ENCODE results near the gene C2orf76.

The C2orf76 gene

DNA sequence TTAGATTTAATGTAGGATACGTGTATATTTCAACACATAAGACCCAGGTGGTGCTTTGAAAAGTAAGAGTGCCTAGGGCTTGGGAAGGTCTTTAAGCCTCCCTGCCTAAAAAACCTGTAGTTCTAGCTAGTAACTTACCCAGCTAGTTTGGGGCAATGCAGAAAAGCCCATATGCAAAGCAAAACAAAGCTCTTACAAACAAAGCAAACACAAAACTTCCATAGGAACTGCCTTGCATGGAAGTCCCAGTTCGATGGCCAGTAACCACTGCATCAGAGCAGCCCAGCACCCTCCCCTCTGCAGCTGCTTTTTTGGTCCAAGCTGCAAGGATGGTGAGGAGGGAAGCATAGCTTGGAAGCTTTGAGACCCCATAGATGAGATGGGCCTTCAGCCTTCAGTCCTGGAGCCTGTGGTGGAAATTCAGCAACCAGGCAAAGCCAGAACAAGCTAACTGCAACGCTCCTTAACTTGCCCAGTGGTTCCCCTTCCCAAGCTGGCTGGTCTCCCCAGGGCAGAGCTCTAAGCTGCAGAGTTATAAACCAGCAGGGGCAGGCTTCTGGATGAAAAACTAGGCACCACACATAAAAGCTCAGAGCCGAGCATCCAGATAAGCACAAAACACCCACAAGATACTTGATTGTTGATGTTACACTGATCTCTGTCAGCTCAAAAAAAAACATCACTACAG lies 16.2 kb downstream of the C2orf76 start:
- Mint-ChIP-seq H3K4me1 (peaks cover under 1% of the 10 kb centered on the region), H3K27me3 (no peaks in the 10 kb centered on the region), H3K36me3 (ENCODE audit: insufficient read depth) (no peaks in the 10 kb centered on the region), H3K27ac (ENCODE audit: low read depth) (no peak overlapping the region), H3K4me3 (no peak overlapping the region), H3K9me3 (no peaks in the 10 kb centered on the region)
- no peak for DNase-seq (ENCODE audit: low spot score in 2 of 2)
- ATAC-seq (replicated peaks; ENCODE audit: extremely low read depth, poor library complexity, severe bottlenecking), result no peak

DNA sequence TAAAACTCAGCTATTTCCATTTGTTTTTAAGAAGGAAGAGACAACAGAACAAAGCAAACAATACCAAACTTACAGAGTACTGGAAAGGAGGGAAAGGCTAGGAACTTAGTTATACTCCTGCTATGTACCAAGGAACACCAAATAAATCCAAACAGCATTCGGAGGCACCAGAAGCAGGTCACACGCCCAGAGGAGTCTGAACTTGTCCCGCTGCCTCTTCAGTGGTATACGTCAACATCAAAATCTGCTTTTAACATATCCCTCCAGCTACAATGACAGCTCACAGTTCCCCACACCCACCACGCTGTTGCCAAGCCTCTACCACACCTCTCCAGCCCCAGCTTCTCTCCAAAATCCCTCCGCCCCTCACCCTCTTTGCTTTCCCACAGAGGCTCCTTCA lies 17.3 kb downstream of the C2orf76 start:
- Mint-ChIP-seq H3K9me3 (no peaks in the 10 kb centered on the region), H3K27me3 (no peaks in the 10 kb centered on the region), H3K4me1 (no peaks in the 10 kb centered on the region), H3K36me3 (ENCODE audit: insufficient read depth) (no peaks in the 10 kb centered on the region), H3K27ac (ENCODE audit: low read depth) (no peak overlapping the region), H3K4me3 (no peak overlapping the region)
- no peak for DNase-seq (ENCODE audit: low spot score in 2 of 2)
- ATAC-seq (replicated peaks; ENCODE audit: extremely low read depth, poor library complexity, severe bottlenecking), result no peak

DNA sequence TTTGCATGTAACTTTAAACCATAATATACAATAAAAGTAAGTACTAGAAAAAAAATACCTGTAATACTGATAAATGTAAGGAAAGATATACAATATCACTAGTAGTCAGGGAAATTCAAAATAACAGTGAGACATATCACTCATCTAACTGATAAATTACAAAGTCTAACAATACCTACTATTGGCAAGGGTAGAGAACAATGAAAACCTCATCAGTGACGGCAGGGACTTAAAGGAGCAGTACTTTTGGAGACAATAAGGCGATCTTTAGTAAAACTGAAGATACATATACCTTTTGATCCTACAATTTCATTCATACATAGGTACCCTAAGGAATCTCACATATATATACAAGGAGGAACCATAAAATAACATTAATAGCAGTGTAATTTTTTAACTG lies 24.9 kb downstream of the C2orf76 start:
- H3K4me1 Mint-ChIP-seq, result peaks cover 16% of the 10 kb centered on the region
- no peak overlapping the region for H3K4me3 Mint-ChIP-seq
- H3K27me3 Mint-ChIP-seq, result no peaks in the 10 kb centered on the region
- H3K27ac Mint-ChIP-seq (ENCODE audit: low read depth), result no peak overlapping the region
- no peaks in the 10 kb centered on the region for H3K9me3 Mint-ChIP-seq
- DNase-seq (ENCODE audit: low spot score in 2 of 2), result no peak
- no peak for ATAC-seq (replicated peaks; ENCODE audit: extremely low read depth, poor library complexity, severe bottlenecking)
- H3K36me3 Mint-ChIP-seq (ENCODE audit: insufficient read depth), result peaks cover 1% of the 10 kb centered on the region

DNA sequence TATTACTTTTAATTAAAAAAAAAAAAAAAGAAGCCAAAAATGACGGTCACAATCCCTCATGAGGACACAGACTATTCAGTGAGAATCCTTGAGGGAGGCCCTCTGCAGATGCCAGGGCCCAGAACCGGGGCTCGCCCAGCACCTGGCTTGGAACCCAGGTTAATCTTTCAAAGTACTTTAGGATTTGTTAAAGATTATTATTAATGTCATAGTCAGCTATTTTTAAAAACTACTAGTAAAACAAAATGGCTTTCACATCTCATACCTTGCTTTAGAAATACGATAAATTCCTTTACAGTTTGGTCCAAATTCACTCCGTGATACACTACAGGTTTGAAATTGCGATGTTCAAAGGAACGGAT lies 27.1 kb downstream of the C2orf76 start:
- DNase-seq (ENCODE audit: low spot score in 2 of 2) (no peak), ATAC-seq (replicated peaks; ENCODE audit: extremely low read depth, poor library complexity, severe bottlenecking) (no peak)
- H3K4me3 Mint-ChIP-seq, result peak overlapping the region; percentile 14
- peaks cover 16% of the 10 kb centered on the region for H3K4me1 Mint-ChIP-seq
- peaks cover 3% of the 10 kb centered on the region for H3K36me3 Mint-ChIP-seq (ENCODE audit: insufficient read depth)
- no peaks in the 10 kb centered on the region for H3K27me3 Mint-ChIP-seq
- H3K9me3 Mint-ChIP-seq, result no peaks in the 10 kb centered on the region
- no peak overlapping the region for H3K27ac Mint-ChIP-seq (ENCODE audit: low read depth)

- ATAC-seq (replicated peaks; ENCODE audit: extremely low read depth, poor library complexity, severe bottlenecking) (peak; percentile 100), DNase-seq (ENCODE audit: low spot score in 2 of 2) (peak; percentile 22 to 45)
- H3K27ac Mint-ChIP-seq (ENCODE audit: low read depth), result peak overlapping the region; percentile 63
- peaks cover 16% of the 10 kb centered on the region for H3K4me1 Mint-ChIP-seq
- H3K27me3 Mint-ChIP-seq, result no peaks in the 10 kb centered on the region
- H3K36me3 Mint-ChIP-seq (ENCODE audit: insufficient read depth), result peaks cover 3% of the 10 kb centered on the region
- H3K9me3 Mint-ChIP-seq, result no peaks in the 10 kb centered on the region
- H3K4me3 Mint-ChIP-seq, result peak overlapping the region; percentile 14
Observed at GRCh38 chr2:119338826-119339561, 27.6 kb downstream of the C2orf76 start.

DNA sequence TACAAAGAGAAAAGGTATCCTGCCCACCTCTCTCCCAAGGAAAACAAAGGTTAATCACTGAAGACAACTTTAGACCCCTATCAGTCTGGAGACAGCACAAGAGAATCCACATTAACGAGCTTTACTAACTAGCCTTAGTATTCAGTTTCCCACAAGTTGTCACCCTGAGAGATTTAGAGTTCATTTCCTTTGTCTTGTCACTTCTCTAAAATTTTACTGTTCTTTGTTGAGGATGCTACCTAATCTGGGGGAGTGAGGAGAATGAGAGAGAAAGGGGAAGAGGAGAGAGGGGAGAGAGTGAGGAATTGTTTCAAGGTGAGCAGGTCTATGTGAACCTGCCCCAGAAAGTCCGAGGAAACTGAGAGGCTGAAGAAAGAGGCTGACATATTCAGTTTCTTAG lies 28.4 kb downstream of the C2orf76 start:
- Mint-ChIP-seq H3K9me3 (no peaks in the 10 kb centered on the region), H3K27ac (ENCODE audit: low read depth) (peak overlapping the region; percentile 63), H3K4me3 (no peak overlapping the region), H3K36me3 (ENCODE audit: insufficient read depth) (peaks cover 3% of the 10 kb centered on the region), H3K4me1 (peaks cover 16% of the 10 kb centered on the region), H3K27me3 (no peaks in the 10 kb centered on the region)
- ATAC-seq (replicated peaks; ENCODE audit: extremely low read depth, poor library complexity, severe bottlenecking) (no peak), DNase-seq (ENCODE audit: low spot score in 2 of 2) (no peak)

DNA sequence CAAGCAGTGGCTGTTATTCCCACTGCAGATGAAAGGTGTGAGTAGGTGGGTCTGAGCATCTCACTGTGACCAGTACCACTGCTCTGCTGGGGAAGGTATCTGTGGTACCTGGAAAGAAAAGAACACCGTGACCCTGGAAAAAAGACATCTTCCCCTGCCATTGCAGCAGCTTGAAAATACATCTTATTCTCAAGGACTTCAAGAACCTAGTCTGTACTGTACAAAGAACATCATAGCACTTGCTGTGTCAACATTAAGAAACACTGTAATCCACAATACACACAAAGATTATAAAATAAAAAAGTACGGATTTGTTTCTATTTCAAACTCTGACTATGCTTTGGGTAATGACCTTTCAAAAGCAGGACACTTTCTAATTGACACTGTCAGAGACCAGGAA lies 28.9 kb downstream of the C2orf76 start:
- ATAC-seq (replicated peaks; ENCODE audit: extremely low read depth, poor library complexity, severe bottlenecking) (no peak), DNase-seq (ENCODE audit: low spot score in 2 of 2) (no peak)
- H3K4me3 Mint-ChIP-seq, result no peak overlapping the region
- peaks cover 16% of the 10 kb centered on the region for H3K4me1 Mint-ChIP-seq
- H3K27ac Mint-ChIP-seq (ENCODE audit: low read depth), result peak overlapping the region; percentile 63
- no peaks in the 10 kb centered on the region for H3K9me3 Mint-ChIP-seq
- peaks cover 3% of the 10 kb centered on the region for H3K36me3 Mint-ChIP-seq (ENCODE audit: insufficient read depth)
- no peaks in the 10 kb centered on the region for H3K27me3 Mint-ChIP-seq

DNA sequence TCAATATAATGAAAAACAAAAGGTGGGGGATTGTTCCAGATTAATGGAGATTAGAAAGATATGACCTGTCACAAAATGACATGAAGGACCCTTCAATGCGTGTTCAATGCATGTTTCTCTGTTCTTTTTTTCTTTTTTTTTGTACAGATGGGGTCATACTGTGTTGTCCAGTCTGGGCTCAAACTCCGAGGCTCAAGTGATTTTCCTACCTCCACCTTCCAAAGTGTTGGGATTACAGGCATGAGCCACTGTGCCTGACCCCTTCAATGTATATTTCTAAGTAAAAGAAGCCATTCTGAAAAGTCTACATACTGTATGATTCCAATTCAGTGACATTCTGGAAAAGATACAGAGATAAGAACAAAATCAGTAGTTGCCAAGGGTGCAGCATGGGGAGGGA lies 32.8 kb downstream of the C2orf76 start:
- no peaks in the 10 kb centered on the region for H3K27me3 Mint-ChIP-seq
- H3K36me3 Mint-ChIP-seq (ENCODE audit: insufficient read depth), result peaks cover 2% of the 10 kb centered on the region
- H3K4me1 Mint-ChIP-seq, result peaks cover 8% of the 10 kb centered on the region
- H3K27ac Mint-ChIP-seq (ENCODE audit: low read depth), result no peak overlapping the region
- DNase-seq (ENCODE audit: low spot score in 2 of 2), result no peak
- H3K4me3 Mint-ChIP-seq, result no peak overlapping the region
- no peak for ATAC-seq (replicated peaks; ENCODE audit: extremely low read depth, poor library complexity, severe bottlenecking)
- H3K9me3 Mint-ChIP-seq, result no peaks in the 10 kb centered on the region

DNA sequence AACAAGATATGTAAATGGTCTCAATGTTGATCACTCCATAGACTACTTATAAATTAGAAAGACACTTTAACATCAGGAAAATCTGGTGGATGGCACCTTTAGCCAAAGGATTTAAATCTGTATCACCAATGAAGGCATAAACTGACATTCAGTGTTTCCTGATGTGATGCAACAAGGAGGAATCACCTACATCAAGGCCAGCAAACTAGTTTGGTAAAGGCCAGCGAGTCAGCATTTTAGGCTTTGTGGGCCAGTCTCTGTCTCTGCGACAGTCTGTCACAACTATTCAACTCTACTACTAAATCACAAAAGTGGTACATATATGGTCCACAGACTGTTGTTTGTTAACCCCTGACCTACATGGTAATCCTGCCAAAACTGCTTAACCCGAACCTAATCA lies 33.3 kb downstream of the C2orf76 start:
- no peaks in the 10 kb centered on the region for H3K9me3 Mint-ChIP-seq
- H3K27ac Mint-ChIP-seq (ENCODE audit: low read depth), result no peak overlapping the region
- no peak for ATAC-seq (replicated peaks; ENCODE audit: extremely low read depth, poor library complexity, severe bottlenecking)
- no peaks in the 10 kb centered on the region for H3K27me3 Mint-ChIP-seq
- peaks cover 4% of the 10 kb centered on the region for H3K4me1 Mint-ChIP-seq
- H3K4me3 Mint-ChIP-seq, result no peak overlapping the region
- peaks cover 2% of the 10 kb centered on the region for H3K36me3 Mint-ChIP-seq (ENCODE audit: insufficient read depth)
- no peak for DNase-seq (ENCODE audit: low spot score in 2 of 2)

DNA sequence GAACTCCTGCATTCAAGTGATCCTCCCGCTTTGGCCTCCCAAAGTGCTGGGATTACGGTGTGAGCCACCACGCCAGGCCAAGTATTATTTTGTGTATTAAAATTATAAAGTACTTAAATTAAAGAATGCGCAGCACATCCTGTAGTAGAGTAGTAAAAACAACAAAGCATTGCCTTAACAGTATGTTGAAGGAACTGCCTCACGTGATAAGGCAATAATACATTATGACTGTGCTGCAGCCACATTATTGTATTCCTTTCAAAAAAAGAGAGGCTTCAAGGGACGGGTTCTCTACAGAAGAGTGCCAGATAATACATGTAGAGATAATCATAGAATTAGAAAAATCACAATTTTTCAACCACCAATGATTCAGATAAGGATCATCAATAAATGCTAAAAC lies 33.7 kb downstream of the C2orf76 start:
- DNase-seq (ENCODE audit: low spot score in 2 of 2) (no peak), ATAC-seq (replicated peaks; ENCODE audit: extremely low read depth, poor library complexity, severe bottlenecking) (no peak)
- Mint-ChIP-seq H3K36me3 (ENCODE audit: insufficient read depth) (peaks cover 2% of the 10 kb centered on the region), H3K9me3 (no peaks in the 10 kb centered on the region), H3K27ac (ENCODE audit: low read depth) (no peak overlapping the region), H3K4me3 (no peak overlapping the region), H3K27me3 (no peaks in the 10 kb centered on the region), H3K4me1 (peaks cover under 1% of the 10 kb centered on the region)

DNA sequence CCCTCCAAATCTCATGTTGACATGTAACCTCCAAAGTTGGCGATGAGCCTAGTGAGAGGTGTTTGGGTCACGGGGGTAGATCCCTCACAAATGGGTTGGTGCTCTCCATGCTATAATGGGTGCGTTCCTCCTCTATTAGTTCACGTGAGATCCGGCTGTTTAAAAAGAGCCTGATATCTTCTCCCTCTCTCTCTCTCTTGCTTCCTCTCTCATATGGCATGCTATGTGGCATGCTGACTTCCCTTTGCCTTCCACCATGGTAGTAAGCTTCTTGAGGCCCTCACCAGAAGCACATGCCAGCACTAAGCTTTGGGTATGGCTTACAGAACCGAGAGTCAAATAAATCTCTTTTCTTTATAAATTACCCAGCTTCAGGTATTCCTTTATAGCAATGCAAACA lies 39.2 kb downstream of the C2orf76 start:
- H3K4me3 Mint-ChIP-seq, result no peak overlapping the region
- no peaks in the 10 kb centered on the region for H3K4me1 Mint-ChIP-seq
- H3K27me3 Mint-ChIP-seq, result no peaks in the 10 kb centered on the region
- DNase-seq (ENCODE audit: low spot score in 2 of 2) (no peak), ATAC-seq (replicated peaks; ENCODE audit: extremely low read depth, poor library complexity, severe bottlenecking) (no peak)
- H3K9me3 Mint-ChIP-seq, result no peaks in the 10 kb centered on the region
- no peaks in the 10 kb centered on the region for H3K36me3 Mint-ChIP-seq (ENCODE audit: insufficient read depth)
- peak overlapping the region; percentile 14 for H3K27ac Mint-ChIP-seq (ENCODE audit: low read depth)

- Mint-ChIP-seq H3K36me3 (ENCODE audit: insufficient read depth) (no peaks in the 10 kb centered on the region), H3K27me3 (no peaks in the 10 kb centered on the region), H3K27ac (ENCODE audit: low read depth) (no peak overlapping the region), H3K9me3 (no peaks in the 10 kb centered on the region), H3K4me3 (no peak overlapping the region), H3K4me1 (no peaks in the 10 kb centered on the region)
- no peak for DNase-seq (ENCODE audit: low spot score in 2 of 2)
- no peak for ATAC-seq (replicated peaks; ENCODE audit: extremely low read depth, poor library complexity, severe bottlenecking)
Observed at GRCh38 chr2:119326938-119327337, 39.7 kb downstream of the C2orf76 start.

GRCh38 chr2:119324685-119325270 lies 41.9 kb downstream of the C2orf76 start:
- H3K4me1 Mint-ChIP-seq, result no peaks in the 10 kb centered on the region
- no peaks in the 10 kb centered on the region for H3K36me3 Mint-ChIP-seq (ENCODE audit: insufficient read depth)
- no peak for ATAC-seq (replicated peaks; ENCODE audit: extremely low read depth, poor library complexity, severe bottlenecking)
- no peak overlapping the region for H3K27ac Mint-ChIP-seq (ENCODE audit: low read depth)
- DNase-seq (ENCODE audit: low spot score in 2 of 2), result no peak
- H3K4me3 Mint-ChIP-seq, result no peak overlapping the region
- no peaks in the 10 kb centered on the region for H3K27me3 Mint-ChIP-seq
- no peaks in the 10 kb centered on the region for H3K9me3 Mint-ChIP-seq

All from central memory CD8-positive, alpha-beta T cell (primary cell).